ENCODE data around the gene HAND1.

HAND1 gene

DNA sequence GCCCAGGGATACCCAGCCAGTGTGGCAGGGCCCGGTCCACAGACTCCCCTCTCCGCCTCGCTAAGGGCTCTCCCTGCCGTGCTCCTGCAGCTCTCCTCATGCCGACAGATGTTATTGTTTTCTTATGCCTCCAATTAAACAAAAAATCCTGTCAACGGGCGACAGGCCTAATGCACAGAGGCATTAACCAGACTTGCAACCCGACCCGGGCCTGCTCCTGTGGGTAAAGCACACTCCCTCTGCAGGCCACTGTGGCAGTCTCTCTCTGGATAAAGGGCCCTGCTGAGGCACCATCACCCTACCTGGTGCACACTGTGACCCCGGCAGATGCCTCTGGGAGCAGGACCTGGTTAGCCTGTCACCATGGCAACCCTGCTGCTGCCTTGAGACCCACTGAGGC is 27.5 kb upstream of the HAND1 start:
- no peak for DNase-seq (ENCODE audit: low read depth)

DNA sequence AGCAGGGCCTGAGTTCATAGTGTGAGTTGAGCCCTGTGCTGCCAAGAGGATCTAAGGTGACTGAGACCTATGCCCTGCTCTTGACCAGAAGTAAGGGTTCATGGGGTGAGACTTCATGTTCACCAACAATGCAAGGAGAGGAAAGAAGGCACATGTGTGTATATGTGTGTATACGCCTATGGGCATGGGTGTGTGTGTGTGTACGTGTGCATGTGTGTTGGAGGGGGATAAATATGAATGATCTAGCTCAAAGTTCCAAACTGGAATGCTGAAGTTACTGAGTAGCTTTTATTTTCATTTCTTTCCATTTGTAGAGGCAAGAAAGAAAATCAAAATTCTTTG is 25.6 kb upstream of the HAND1 start:
- no peak for DNase-seq (ENCODE audit: low read depth)

DNA sequence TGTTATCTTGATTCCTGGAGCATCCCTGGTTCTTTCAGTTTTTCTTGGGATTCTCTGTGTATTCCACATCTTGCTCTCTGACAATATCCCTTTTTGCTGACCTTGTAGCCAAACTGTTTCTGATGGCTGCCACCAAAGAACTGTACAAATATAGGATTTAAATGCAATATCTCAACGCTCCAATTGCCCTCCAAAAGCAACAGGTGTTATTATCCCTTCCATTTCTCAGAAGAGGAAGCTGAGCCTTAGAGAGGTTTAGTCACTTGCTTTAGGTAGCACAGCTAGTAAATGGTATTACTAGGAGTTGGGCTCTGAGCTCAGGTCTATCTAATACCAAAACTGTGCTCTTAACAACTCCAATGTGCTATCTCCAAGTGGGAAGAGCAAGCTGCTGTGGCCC is 24.2 kb upstream of the HAND1 start:
- DNase-seq (ENCODE audit: low read depth), result no peak

DNA sequence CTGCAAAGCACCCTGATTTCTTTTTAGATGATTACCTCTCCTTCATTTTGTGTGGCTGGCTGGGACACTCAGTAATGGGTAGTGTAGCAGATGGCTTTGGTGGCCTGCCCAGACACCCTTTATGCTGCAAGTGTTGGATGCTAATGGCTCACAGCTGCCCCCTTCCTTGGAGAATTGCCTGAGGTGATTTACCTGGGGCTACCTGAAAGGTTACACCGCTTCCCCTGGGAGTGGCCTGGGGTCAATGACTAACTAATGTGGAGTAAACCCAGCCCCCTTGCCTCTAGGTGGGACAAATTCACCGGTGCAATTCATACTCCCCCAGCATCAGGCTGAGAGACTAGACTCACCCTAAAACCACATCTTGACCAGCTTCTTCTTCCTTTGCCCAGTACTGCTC is 23.5 kb upstream of the HAND1 start:
- DNase-seq (ENCODE audit: low read depth), result no peak

DNA sequence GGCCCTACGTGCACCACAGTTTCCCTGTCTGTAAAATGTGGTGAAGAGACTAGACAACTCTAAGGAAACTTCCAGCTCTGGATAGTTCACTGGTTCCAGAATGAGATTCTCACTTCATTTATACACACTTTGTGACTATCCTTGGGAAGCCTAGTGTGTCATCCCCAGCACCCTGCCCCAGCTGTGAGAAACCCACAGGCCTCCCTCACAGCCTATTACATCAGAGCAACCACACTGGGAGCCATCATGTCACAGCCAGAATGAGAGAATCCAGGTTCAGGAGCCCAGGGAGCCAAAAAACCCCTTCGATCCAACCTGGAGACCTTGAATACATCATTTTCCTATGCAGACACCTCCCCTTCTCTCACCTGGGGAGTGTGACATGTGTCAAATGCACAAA is 21.0 kb upstream of the HAND1 start:
- no peak for DNase-seq (ENCODE audit: low read depth)

DNA sequence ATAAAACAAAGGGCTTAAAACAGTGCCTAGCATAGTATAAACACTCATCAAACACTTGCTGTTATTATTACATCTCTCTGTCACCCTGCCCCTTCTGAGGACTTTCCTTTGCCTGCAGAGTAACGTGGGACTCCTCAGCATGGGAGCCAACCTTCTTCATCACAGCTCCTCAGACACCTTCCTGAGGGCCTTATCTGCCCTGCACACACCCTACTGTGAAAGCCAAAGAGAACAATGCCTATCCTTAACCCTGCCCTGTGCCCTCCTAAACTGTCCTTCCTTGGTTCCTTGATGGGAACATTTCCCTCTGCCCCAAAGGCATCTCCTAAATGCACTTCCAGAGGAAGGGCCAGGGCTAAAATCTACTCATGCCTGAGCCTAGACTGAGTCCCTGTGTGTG is 20.6 kb upstream of the HAND1 start:
- no peak for DNase-seq (ENCODE audit: low read depth)

DNA sequence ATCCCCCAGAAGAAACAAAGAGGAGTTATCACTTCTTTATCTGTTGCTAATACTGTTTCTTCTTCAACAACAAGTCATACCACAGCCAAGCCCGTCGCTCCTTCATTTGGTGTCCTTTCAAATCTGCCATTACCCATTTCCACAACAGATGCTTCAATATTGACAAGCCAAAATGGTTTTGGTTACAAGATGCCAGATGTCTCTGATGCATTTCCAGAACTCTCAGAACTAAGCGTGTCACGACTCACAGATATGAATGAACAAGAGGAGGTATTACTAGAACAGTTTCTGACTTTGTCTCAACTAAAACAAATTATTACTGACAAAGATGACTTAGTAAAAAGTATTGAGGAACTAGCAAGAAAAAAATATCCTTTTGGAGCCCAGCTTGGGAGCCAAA is 16.0 kb upstream of the HAND1 start:
- DNase-seq (ENCODE audit: low read depth), result no peak

DNA sequence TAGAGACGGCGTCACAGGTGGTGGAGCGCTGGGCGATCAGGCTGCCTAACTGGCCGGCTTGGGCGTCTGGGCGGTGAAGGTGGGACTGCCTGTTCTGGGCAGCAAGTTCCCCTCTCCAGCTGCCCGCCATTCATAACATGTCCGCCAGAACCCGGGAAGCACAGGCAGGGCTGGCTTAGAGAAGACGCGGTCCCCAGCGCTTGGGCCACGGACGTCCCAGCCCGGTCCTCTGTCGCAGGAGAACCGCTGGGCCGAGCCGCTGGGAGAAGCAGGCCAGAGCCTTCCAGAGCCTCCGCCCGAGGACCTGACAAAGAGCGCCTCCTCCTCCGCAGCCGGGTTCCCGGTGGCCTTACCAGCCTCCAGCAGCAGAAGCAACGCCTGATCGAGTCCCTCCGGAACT is 15.2 kb upstream of the HAND1 start:
- no peak for DNase-seq (ENCODE audit: low read depth)

DNA sequence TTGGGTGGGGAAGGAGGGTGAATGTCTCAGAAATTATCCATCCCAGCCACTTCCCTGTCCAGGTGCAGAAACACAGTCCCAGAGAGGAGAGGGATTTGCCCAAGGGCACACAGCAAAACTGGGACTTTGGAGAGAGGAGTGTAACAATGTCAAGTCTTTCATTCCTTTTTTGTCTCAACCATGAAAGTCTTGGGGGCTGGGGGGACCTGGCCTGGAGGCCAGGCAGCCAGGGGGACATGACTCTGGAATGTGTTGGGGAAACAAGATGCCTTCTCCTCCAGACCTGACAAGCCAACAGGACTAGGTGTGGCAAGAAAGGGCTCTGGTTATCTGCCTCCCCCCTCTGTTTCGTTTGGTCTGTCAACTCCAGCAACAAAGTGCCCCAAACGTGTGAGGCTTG is 13.9 kb upstream of the HAND1 start:
- DNase-seq (ENCODE audit: low read depth), result no peak

DNA sequence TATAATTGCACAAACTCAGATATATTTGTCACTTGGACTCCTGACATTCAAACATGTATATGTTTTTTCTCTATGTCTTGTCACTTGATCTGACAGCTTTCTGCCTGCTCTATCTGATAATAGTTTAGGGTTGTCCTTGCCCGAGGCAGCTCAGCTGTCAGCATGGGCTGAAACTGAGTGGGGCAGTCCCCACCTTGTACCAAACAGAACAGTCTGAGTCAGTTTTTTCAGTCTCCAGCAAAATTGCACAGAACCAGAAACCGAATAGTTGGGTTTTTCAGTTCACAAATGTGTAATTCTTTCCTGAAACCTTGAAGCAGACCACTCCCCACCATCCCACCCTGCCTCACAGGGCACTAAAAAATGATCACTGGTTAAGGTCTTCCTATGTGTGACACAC is 9.5 kb upstream of the HAND1 start:
- no peak for DNase-seq (ENCODE audit: low read depth)

DNA sequence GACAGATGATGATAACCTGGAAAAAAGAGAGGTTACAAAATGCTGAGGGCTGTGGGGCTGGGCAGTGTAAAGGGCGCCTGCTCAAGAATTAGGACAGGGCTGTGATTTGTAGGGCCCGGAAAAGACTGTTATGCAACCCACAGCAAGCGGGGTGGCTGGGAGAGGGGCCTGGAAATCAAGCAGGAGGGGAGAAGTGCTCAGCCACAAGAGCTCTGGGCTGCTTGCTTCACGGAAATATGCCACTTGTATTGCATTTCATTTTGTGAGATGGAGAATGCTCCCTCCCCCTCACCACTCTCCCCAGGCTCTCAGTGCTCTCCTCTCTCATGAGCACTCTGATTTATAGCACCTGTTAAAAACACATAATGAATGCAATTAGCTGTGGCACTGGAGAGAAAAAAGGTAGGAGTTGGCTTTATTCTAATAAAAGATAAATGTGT is 8.4 kb upstream of the HAND1 start:
- no peak for DNase-seq (ENCODE audit: low read depth)

DNA sequence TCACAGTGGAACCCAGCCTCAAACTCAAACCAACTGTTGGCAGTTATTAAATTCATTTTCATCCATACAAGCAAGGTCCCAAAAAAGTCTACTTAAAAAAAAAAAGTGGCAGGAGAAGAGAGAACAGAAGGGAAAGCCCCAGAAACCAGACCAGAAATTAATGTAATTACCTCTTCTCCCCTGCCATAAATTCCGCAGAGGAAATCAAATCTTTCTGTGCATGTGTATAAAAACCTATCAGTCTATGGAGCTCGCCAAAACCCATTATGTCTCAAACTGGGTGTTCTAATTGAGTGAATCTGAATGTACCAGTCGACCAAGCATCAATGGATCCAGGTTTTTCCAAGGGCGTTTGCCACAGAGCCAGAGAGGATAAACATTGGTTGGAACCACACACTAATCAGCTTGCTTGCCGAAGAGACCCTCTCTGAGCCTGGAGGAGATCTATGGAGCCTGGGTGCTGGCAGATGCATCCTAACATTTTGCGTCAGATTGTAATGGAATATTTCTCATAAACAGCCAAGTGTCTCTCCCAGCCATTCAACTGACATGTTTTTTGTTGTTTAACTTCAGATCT is 7.9 kb upstream of the HAND1 start:
- no peak for DNase-seq (ENCODE audit: low read depth)

DNA sequence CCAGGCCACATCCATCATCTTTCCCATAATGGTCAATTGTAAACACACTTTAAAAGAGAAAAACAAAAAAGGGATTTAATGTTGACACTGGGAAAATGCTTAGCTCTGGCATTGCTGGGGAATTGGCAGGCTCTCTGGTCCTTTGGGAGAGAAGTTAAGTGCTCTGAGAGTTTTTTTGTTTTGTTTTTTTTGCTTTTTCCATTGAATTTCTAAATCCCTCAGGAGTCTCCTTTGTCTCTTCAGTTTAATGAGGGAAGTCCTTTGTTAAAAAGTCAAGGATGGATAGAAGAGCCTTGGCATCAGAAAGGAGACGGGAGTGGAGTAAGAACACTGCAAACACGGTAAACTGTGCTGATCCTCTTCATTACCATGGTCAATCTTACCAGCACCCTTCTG is 7.1 kb upstream of the HAND1 start:
- no peak for DNase-seq (ENCODE audit: low read depth)

DNA sequence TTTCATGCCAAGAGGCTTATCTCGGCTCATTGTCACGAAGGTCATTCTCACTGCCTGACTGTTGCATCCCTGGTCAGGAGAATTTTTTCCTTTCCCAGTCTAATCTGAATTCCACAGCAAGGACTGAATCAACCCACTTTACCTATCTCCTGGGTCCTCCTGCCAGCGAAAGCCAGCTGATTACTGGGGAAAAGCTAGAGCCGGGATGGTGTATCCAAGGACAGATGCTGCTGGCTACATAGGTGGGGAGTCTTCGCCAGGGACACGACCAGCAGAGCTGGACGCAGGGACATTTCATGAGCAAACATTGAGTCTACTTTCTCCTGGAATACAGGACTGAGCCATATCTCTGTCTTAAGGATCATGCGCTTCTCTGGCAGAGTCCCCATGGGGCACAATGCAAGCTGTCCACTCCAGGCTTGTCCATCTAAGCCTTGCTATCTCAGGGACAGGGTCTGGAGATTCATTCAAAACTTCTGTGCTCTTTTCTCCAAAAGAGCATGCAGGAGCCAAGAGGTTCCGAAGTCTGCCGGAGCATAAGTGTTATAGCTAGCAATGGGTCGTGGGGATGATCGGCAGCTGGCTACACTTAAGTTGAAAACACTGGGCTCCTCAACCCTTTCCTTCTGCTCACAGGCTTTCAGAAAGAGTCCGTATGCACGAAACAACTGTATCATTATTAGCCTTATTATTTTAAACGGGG is 6.5 kb upstream of the HAND1 start:
- DNase-seq (ENCODE audit: low read depth), result no peak

DNA sequence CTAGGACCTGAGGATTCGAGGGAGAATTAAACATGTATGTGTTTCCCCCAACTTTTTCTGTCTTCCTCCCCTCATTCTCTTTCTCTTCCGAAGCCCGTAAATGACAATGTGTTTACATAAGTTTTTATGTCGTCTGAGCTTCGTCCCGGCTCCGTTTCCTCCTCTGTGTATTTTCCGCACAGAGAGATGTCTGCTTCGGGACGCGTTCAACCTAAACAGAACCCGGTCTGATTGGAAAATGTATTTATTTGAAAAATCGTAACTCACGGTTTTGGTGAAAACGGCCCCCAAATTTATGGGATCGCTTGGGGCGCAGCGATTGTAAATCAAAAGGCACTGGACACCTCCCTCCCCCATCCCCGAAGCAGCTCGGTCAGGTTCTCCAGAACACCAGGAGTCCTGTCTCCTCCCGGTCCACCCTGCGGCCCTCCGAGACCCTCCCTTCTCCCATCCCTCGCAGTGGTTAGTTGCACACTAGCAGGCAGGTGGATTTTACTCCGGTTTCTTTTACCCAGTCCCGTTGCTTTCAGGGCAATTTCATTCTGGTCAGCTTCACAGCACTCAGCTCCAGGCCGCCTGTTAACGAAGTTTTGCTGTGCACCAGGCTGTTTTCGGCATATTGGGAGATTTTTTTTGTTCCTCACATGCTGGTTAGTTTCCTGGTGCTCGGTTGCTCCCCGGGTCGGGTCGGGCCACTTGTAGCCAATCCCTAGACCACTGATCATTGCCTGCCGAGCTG is 5.8 kb upstream of the HAND1 start:
- DNase-seq (ENCODE audit: low read depth), result no peak

DNA sequence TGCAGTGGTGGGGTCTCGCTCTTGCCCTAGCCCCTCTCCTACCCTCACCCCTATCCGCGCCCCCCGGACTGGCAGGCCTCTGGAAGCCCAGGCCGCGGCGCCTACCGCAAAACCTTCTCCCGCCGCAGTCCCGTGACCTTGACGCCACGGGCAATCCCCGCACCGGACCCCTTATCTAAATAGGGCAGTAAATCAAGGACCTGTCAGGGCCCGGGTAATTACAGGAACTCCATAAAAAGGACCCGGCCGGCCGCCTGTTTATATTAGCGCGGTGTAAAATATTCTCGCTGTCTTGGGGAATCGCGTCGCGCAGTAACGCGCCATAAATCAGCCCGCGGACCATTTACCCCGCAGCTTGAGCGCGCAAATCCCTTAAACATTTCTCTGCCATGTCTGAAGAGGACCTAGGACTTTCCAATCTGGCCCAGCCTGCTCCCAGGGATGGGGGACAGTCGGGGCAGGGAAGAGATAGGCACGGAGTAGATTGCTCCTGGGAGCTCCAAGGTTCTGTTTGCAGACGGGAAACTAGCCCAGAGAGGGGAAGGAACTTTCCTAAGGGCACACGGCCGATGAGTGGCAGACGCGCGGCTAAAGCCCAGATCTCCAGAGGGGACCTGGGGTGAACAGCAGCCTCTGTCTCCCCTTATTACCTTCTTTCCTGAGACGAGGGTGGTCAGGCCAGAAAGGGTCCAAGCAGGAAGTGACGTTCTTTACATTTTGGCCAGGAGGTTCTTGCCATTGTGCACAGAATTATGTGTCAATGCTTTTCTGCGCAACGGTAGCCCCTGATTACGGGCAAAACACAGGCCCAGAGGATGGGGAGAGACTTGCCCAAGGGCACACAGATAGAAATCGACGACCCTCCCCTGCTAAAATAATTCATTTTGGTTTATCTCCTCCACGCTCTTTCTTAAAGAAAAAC is 4.8 kb upstream of the HAND1 start:
- no peak for DNase-seq (ENCODE audit: low read depth)

DNA sequence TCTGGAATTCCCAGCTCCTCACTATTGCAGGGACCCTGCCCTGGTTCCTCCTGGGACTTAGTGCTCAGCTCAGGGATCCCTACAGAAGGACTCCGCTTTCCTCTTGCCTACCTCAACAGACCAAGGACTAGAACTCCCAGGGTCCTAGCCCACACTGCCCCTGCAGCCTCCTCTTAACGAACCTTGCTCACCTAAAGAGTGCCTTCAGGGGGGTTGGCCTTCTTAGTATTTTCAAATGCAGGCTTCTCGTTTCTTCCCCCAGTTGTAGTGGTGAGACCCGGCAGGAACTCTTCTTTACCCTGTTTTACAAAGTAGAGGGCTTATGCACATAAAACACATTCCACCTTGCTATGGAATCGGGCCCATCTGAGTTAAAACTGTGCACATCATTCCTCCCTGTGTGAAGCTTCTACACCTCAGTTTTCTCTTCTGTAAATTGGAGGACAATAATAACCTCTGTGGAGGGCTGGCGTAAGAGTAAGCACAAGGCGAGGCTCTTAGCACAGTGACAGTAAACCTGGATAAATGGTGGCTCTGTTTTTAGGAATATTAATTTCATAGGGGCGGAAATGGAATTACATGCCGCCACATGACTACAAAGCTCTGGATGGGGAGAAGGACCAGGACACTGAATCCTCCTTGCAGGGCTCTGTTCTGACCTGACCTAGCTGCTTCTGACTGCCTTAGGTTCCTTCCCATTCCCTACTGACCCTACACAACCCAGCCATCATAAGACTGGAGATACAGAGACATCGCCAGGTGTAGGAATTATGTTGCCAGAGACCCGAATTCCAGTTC is 3.8 kb upstream of the HAND1 start:
- DNase-seq (ENCODE audit: low read depth), result no peak

DNA sequence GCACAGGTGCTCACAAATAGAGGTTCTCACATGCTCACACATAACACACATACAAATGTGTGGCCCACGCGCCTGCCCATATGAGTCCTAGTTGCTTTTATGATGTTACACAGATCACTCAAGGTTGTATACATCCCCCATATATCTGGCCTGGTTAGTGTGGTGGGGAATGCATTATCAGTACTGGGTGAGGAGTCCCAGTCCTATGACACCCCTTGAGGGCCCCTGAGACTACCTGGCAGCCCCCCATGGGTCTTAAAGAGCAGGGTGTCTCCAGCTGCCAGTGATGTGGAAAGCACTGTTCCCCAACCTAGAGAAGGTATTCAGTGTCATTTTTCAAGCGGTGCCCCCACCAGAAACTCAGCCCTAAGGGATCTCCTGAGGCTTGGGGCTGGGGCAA is 2.8 kb upstream of the HAND1 start:
- DNase-seq (ENCODE audit: low read depth), result no peak

DNA sequence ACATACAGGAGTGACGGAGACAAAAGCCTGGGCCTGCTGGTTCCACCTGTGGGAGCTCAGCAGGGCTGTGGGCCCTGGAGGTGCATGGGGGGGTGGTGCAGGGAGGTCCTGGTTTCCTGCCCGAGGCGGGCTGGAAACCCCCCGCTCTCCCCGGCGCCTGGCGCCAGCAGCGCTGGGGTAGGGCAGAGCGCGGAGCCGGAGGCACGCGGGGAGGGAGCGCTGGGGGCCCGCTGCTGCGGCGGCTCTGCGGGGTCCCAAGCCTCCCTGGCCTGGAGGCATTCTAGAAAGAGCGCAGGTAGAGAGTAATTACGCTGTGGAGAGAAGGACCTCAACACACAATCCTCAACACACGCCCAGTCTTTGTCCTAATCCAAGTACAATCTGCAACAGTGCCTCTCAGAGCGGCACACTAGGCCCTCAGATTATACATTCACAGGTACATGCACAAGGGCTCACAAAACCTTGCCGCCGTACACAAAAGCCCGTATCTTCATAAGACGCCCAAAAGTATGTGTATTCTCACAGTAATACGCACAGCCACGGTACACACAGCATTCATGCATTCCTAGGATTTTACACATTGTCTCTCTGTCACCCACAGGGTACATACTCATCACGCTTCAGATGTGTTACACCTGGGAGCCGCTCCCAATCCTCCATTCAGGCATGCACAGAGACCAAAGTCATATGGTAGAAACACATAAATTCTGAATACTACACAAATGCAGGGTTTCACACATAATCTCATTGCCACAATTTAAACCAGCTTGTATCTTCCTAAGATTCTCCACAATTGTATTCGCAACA is 2.1 kb upstream of the HAND1 start:
- no peak for DNase-seq (ENCODE audit: low read depth)

DNA sequence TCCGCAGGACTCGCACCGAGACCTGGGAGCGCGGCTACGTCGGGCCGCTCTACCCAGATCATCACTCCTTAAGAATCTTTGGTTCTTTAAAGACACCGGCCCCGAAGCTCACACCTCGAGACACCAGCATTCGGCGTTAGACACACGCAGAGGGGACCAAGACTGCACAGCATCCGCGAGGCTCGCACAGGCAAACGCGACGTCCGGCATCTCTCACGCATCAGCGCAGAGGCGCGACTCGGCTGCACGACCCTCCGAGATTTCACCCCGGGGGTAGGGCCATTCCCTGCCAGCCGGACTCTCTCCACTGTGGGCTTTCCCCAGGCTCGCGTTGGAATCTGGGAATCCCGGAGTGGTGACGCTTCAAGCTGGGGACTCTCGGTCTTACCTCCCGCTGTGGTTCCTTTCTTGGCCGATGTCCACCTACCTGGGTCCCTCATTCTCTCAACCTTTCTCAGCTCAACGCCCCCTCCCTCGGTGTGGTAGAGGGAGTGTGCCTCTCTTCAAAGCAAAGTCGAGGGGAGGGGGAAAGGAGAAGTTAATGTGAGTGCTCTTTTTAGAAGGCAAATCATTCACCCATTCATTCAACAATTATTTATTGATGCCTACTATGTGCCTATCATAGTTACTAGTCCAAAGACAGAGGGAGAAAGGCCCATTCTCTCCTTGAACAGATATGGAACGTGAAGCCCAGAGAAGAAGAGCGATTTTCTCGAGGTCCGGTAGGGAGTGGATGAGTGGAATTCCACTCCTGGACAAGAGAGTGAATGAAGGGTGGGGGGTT is 1.3 kb upstream of the HAND1 start:
- DNase-seq (ENCODE audit: low read depth), result no peak

Measured in T follicular helper cell (primary cell).